Mucosa of stomach (tissue), 1 donor: ENCODE measurements around the gene KLHL2.

Experiments used
- H3K27me3 ChIP-seq: one replicate; pipeline ENCODE4 v1.7.0; 2013; ENCODE audit warnings: mild to moderate bottlenecking, low read length; ENCODE audit not compliant: control insufficient read depth, insufficient read depth
- H3K36me3 ChIP-seq: one replicate; pipeline ENCODE4 v1.7.0; 2013; ENCODE audit warnings: low read length; ENCODE audit not compliant: control insufficient read depth, insufficient read depth
- H3K4me1 ChIP-seq: one replicate; pipeline ENCODE4 v1.7.0; 2013; ENCODE audit warnings: mild to moderate bottlenecking, low read length; ENCODE audit not compliant: control insufficient read depth, insufficient read depth
- H3K4me3 ChIP-seq: one replicate; pipeline ENCODE4 v1.7.0; 2013; ENCODE audit warnings: low read length
- H3K9ac ChIP-seq: one replicate; pipeline ENCODE4 v1.7.0; 2013; ENCODE audit warnings: mild to moderate bottlenecking, low read length, moderate library complexity
- H3K9me3 ChIP-seq: one replicate; pipeline ENCODE4 v1.7.0; 2013; ENCODE audit warnings: mild to moderate bottlenecking, low read length, moderate library complexity; ENCODE audit not compliant: control insufficient read depth
- donor health status: Pancreatic carcinoma.

KLHL2 gene

GRCh38 chr4:165190591-165191347 lies 16.6 kb upstream of the KLHL2 start:
- no peaks in the 10 kb centered on the region for H3K27me3 ChIP-seq
- no peaks in the 10 kb centered on the region for H3K36me3 ChIP-seq
- H3K9me3 ChIP-seq, result no peaks in the 10 kb centered on the region
- H3K4me1 ChIP-seq, result no peaks in the 10 kb centered on the region
- no peak overlapping the region for H3K9ac ChIP-seq
- no peak overlapping the region for H3K4me3 ChIP-seq

- Histone ChIP-seq H3K9me3 (no peaks in the 10 kb centered on the region), H3K9ac (no peak overlapping the region), H3K4me3 (no peak overlapping the region), H3K4me1 (no peaks in the 10 kb centered on the region), H3K36me3 (no peaks in the 10 kb centered on the region), H3K27me3 (no peaks in the 10 kb centered on the region)
Measured at GRCh38 chr4:165191348-165191656, 16.1 kb upstream of the KLHL2 start.

- Histone ChIP-seq H3K27me3 (no peaks in the 10 kb centered on the region), H3K9ac (no peak overlapping the region), H3K9me3 (no peaks in the 10 kb centered on the region), H3K4me3 (no peak overlapping the region), H3K4me1 (no peaks in the 10 kb centered on the region), H3K36me3 (no peaks in the 10 kb centered on the region)
Measured at GRCh38 chr4:165191814-165192499, 15.4 kb upstream of the KLHL2 start.

- no peaks in the 10 kb centered on the region for H3K36me3 ChIP-seq
- no peak overlapping the region for H3K4me3 ChIP-seq
- no peaks in the 10 kb centered on the region for H3K27me3 ChIP-seq
- H3K9me3 ChIP-seq, result no peaks in the 10 kb centered on the region
- H3K9ac ChIP-seq, result no peak overlapping the region
- no peaks in the 10 kb centered on the region for H3K4me1 ChIP-seq
Measured at GRCh38 chr4:165192500-165192898, 14.9 kb upstream of the KLHL2 start.

GRCh38 chr4:165192956-165193355 lies 14.4 kb upstream of the KLHL2 start:
- Histone ChIP-seq H3K9me3 (no peaks in the 10 kb centered on the region), H3K36me3 (no peaks in the 10 kb centered on the region), H3K4me1 (no peaks in the 10 kb centered on the region), H3K27me3 (no peaks in the 10 kb centered on the region), H3K4me3 (no peak overlapping the region), H3K9ac (no peak overlapping the region)

GRCh38 chr4:165194368-165194767 lies 13.0 kb upstream of the KLHL2 start:
- Histone ChIP-seq H3K9ac (no peak overlapping the region), H3K4me3 (no peak overlapping the region), H3K9me3 (no peaks in the 10 kb centered on the region), H3K27me3 (no peaks in the 10 kb centered on the region), H3K36me3 (no peaks in the 10 kb centered on the region), H3K4me1 (no peaks in the 10 kb centered on the region)

GRCh38 chr4:165198329-165198728 lies 9.0 kb upstream of the KLHL2 start:
- no peaks in the 10 kb centered on the region for H3K4me1 ChIP-seq

GRCh38 chr4:165199286-165199685 lies 8.1 kb upstream of the KLHL2 start:
- Histone ChIP-seq H3K27me3 (no peaks in the 10 kb centered on the region), H3K9me3 (no peaks in the 10 kb centered on the region), H3K36me3 (no peaks in the 10 kb centered on the region), H3K9ac (no peak overlapping the region), H3K4me3 (no peak overlapping the region), H3K4me1 (peaks cover 5% of the 10 kb centered on the region)

More at GRCh38 chr4:165198329-165198728, 9.0 kb upstream of the KLHL2 start:
- Histone ChIP-seq H3K9me3 (no peaks in the 10 kb centered on the region), H3K36me3 (no peaks in the 10 kb centered on the region), H3K9ac (no peak overlapping the region), H3K27me3 (no peaks in the 10 kb centered on the region), H3K4me3 (no peak overlapping the region)

- Histone ChIP-seq H3K9me3 (no peaks in the 10 kb centered on the region), H3K27me3 (no peaks in the 10 kb centered on the region), H3K4me3 (no peak overlapping the region), H3K9ac (no peak overlapping the region), H3K36me3 (no peaks in the 10 kb centered on the region), H3K4me1 (peaks cover 9% of the 10 kb centered on the region)
Measured at GRCh38 chr4:165199722-165200121, 7.6 kb upstream of the KLHL2 start.

GRCh38 chr4:165201806-165202205 lies 5.6 kb upstream of the KLHL2 start:
- Histone ChIP-seq H3K4me3 (no peak overlapping the region), H3K4me1 (peaks cover 18% of the 10 kb centered on the region), H3K27me3 (no peaks in the 10 kb centered on the region)

GRCh38 chr4:165203541-165204461 lies 3.6 kb upstream of the KLHL2 start:
- H3K36me3 ChIP-seq, result no peaks in the 10 kb centered on the region
- no peaks in the 10 kb centered on the region for H3K9me3 ChIP-seq
- H3K4me3 ChIP-seq, result no peak overlapping the region
- no peak overlapping the region for H3K9ac ChIP-seq
- peaks cover 20% of the 10 kb centered on the region for H3K4me1 ChIP-seq
- no peaks in the 10 kb centered on the region for H3K27me3 ChIP-seq

More at GRCh38 chr4:165201806-165202205, 5.6 kb upstream of the KLHL2 start:
- H3K9me3 ChIP-seq, result no peaks in the 10 kb centered on the region
- no peak overlapping the region for H3K9ac ChIP-seq
- H3K36me3 ChIP-seq, result no peaks in the 10 kb centered on the region

GRCh38 chr4:165204462-165204830 lies 2.9 kb upstream of the KLHL2 start:
- Histone ChIP-seq H3K9ac (no peak overlapping the region), H3K4me3 (no peak overlapping the region), H3K27me3 (no peaks in the 10 kb centered on the region), H3K36me3 (no peaks in the 10 kb centered on the region), H3K9me3 (no peaks in the 10 kb centered on the region), H3K4me1 (peaks cover 20% of the 10 kb centered on the region)
